Fibroblast of skin of abdomen (primary cell): ENCODE results near the gene TGM1.
"Not testable (repeated sequence)": the region's sequence is repeated elsewhere in the genome, so short reads cannot be mapped to it uniquely, and the experiment has no call there.

Source experiments
- DNase-seq: peaks from one replicate; pipeline ENCODE4 v3.0.0-alpha.2; 2013

Gene TGM1

DNA sequence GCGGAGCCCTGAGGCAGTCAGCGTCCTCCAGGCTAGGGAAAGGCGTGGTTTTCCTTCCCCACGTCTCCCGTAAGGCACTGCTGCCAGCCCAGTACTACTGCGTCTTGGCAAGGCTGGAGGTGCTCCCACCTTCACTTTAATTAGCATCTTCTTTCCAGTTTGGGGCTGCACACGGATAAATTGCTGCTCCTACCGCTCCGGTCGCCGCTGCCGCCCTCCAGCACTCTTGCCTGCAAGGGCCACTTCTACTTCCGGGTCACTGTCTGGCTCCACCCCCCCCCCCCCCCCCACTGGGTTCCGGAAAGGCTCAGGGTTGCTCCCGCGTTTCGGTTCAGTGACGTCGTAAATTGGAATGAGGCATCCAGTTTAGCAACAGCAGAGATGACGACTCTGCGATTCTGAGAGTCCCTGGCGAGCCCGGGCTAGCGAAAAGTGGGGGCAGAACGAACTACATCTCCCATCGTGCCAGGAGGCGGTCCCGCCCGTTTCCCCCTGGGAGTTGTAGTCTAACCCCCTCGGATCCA is 30.8 kb downstream of the TGM1 start, which contains the start of gene NEDD8:
TSS of gene NEDD8 (minus strand) at position 247 of the 524 bp plus-strand sequence. CDS start at position 147, 100 bp downstream.
- peak; percentile 98 for DNase-seq

DNA sequence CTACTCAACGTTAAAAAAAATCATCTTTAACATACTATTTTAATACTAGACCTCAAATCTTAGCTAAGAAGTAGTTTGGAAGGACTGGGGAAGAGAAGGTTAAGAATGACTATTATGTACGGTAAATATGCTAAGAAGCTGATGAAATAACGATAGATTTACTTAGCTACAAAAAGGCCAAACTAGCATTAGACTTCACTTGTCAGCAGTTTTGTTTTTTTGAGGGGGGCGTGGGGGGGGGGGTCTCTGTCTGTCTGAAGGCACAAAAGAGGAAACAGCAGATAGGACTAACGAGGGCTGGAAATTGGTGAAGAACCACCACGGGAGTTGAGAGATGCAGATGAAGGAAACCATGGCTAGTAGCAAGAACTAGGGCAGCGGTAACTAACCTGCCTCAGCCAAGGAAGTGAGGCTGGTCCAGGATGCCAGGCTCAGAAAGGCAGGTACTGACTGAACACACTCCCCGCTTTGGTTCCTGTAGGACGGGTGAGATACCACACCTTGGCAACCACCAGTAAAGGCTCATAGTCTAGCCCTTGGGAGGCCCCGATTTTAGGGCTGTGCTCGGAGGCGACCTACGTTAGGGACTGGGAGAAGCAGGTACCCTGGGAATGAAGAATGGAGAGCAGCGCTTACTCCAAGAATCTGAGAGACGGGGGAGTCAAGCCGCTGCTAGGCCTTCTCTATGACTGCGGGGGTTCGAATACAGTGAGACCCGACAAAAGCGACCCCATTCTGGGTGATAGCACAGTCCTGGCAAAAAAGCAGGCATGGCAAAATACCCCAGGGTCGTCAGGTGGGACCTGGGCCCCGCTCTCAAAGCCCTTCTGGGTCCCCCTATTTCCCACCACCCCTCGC is 31.5 kb downstream of the TGM1 start:
- no peak for DNase-seq

DNA sequence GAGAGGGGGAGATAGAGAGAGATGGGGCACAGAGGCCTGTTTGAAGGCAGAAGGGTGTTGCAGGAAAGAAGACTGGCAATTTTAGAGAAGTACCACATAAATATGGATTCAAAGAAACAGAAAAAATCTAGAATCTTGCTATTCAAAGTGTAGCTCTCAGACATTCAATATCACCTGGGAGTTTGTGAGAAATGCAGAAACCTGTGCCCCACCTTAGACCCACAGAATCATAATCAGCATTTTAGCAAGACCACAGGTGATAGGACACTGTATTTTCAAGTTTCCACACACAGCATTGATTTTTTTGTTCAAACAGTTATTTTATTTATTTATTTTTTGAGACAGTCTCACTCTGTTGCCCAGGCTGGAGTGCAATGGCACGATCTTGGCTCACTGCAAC is 34.1 kb downstream of the TGM1 start:
- no peak for DNase-seq

DNA sequence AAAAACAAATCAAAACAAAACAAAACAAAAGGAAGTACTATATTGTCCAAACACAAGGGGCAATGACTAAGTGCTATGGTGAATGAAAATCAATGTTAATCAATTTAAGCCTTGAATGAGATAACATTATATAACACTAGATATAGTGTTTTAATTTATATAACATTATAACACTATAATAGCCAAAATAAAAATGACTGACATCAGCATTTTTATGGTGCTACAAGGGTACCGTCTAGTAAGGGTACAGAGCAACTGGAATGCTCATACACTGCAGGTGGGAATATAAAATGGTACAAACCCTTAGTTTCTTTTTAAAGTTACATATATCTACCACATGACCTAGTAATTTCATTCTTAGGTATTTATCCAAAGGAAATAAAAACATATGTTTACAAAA is 36.5 kb downstream of the TGM1 start:
- DNase-seq: no peak

DNA sequence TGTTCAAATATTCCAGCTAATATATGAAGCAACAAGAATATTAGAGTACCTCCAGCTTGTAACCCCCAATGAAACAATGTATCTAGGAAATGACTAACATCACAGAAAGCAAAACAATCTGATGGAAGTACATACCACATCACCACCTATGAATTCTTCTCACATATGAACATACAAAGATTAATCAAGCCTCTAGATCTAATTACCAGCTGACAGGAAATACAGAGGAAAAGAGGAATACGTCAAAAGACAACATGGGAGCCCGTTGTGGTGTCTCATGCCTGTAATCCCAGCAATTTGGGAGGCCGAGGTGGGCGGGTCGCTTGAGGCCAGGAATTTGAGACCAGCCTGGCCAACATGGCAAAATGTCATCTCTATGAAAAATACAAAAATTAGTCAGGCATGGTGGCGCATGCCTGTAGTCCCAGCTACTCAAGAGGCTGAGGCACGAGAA is 38.3 kb downstream of the TGM1 start:
- DNase-seq: peak; percentile 93

DNA sequence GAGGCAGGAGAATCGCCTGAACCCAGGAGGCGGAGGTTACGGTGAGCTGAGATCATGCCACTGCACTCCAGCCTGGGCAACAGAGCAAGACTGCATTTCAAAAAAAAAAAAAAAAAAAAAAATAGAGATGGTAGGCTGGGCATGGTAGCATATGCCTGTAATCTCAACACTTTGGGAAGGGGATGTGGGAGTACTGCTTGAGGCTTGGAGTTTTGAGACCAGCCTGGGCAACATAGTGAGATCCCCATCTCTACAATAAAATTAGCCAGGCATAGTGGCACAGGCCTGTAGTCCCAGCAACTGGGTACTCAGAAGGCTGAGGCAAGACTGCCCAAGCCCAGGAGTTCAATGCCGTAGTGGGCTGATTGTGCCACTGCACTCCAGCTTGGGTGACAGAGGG is 40.0 kb downstream of the TGM1 start:
- DNase-seq: not testable (repeated sequence)

DNA sequence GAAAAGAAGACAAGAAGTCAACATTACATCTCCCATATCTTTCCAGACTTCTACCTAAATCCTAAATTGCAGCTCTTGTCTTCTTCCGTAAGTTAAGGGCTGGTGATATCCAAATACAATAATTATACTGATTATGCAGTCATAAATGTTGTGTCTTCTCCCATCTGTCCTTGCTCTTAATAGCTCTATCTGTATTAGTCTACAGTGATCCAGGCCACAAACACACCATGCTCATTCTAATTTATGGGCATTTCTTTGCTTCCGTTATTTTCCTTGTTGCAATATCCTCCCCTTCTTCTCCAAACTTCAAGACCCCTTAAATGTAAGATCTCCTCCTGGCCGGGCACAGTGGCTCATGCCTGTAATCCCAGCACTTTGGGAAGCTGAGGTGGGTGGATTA is 43.5 kb downstream of the TGM1 start:
- DNase-seq: no peak

DNA sequence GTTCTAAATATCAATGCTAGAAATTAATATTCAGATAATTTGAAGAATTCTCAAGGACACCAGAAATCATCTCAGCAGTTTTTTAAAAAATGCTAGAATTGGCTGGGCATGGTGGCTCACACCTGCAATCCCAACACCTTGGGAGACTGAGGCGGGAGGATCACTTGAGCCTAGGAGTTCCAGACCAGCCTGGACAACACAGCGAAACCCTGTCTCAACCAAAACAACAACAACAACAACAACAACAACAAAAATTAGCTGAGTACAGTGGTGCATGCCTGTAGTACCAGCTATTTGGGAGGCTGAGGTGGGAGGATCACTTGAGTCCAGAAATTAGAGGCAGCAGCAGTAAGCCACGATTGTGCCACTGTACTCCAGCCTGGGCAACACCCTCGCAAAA is 43.9 kb downstream of the TGM1 start:
- DNase-seq: no peak

DNA sequence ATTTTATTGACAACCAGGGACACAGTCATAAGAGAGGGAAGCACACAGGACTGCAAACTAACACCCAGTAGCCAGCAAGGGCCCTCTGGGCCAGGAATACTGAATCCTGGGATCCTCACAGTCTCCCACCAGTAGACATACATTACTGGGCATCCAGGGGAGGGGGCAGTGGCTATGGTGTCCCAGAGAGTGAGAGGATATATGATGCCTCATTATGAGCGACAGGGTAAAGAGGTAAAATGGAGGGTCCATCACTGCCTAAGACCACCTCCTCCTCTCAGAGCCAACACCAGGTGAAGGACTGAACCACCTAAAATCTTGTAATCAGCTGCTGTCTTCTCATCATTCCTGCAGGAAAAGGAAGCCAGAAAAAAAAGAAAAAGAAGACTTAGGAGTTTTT is 46.1 kb downstream of the TGM1 start:
- not testable (repeated sequence) for DNase-seq

DNA sequence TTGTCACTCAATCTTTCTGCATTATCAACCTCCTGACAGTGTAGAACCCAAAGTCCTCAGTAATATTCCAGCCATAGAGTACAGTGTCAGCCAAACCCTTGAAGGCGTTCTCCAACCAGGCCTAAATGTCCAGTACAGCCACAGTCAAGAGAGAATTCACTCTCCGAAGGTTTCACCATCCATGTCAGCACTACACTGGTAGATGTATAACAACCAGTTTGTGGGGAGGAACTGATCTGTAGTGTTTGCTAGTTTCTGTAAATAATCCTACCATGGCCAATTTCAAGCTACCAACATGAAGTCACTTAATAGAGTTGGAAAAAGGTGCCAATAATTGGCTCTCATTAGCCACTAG is 46.7 kb downstream of the TGM1 start:
- DNase-seq: no peak

DNA sequence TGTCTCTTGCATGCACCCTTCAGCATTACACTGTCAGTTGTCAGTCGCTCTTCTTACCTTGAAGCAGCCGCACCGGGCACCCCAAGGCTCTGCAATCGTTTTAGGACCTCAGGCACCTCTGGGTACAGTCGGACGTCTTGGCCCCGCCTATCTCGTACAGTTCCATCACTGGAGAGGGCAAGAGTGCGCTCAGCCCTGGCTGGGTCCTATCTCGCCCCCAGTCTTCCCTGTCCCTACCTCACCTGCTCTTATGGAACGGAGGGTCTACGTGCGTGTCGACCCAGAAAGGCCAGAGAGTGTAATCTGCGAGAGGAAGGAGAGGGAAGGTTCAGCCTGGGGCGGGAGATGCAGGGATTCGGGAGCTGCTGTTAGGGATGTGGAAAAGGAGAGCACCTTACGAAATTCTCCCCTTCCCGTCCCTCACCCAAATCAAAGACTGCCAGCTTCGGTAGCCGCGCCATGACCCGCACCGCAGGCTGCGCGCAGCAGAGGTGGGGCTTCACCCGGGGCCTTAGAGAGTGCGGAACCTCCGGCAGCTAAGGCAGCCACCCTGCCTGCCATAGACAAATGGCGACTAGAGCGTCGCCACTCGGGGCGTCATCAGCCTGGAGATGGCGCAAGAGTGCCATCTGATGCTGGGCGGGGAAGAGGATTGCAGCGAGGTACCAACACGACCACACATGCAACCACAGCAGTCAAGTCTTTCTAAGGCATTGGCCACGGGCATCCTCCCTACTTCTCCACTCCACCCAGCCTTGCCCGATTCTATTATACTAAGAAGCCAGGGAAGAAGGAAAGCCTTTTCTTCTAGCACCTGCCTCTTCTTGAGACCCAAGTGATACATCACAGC is 47.3 kb downstream of the TGM1 start, which contains the start of gene MDP1:
TSS of gene MDP1 (minus strand) at position 572 of the 850 bp plus-strand sequence. CDS start at position 461, 111 bp downstream.
- peak; percentile 84 for DNase-seq

DNA sequence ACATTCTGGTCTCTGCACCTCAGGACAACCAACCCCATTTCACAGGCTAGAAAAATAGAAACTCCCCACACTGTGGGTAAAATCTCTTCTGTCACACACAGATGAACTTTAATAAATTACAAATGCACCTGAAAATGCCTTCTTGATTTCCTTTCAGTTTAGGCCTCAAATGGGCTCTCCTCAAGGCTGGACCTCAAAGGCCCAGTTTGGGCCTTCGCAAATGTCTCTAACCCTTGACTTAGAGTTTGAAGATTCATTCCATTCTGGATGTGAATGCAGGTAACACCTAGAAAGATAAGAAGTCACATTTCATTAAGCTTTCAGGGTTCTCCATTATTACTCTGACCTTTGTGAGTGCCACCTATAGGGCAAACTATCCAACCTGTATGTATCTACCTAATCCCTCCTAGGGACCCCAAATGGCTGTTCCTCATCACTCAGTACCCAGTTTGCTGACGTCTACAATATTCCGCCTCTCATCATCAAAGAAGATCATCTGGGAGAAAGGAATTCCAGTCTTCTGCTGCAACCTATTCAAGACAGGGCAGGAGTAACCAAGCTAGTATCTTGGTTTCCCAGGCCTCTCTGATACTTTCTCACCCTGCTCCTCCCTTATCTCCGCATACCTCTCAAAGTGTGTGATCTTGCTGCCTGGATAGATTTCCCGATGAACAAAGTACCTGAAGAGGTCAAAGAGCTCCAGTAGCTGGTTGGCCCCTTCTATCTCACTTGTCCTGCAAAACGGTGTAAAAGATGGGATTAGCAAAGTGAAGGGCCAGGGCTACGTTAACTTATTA is 48.9 kb downstream of the TGM1 start:
- no peak for DNase-seq

DNA sequence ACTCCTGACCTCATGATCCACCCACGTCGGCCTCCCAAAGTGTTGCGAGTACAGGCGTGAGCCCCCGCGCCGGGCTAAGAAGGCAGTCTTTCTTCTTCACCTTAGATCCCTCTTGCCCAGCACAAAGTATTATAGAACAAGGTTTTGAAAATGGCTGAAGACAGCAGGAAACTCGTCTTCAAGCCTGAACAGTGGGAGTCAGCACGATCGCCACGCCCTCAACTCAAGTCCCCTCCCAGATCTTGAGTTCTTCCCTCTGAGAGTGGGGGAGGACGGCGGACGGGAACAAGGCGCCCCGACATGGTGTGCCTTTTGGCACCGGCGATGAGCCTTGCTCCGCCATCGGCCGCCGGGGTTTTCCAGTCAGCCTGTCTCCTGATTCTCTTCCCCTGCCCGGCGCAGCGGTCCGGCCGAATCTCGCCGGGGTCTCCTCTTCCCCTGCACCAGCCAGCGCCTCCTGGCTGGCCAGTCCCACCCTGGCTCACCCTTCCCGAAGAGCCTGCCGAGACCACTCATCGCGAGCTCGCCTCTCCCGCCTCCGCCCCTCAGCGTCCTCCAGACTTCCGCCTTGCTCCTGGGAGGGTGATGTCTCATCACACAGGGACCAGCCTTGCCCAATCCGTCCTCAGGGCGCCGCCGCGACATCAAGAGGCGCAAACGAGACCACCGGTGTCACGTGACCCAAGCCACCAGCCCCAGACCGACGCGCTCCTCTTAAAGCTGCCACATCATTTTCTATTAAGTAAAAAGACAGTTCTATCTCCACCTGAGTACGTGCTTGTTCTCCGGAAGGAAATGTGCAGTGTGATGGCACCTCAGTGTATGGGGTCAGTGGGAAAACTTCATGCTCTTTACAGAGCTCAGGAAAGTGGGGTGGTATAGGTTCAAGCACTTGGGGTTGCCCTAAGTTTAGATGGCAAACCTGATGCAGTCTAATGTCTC is 49.8 kb downstream of the TGM1 start, which contains the start of gene CHMP4A:
TSS of gene CHMP4A (minus strand) at position 565 of the 942 bp plus-strand sequence. CDS start at position 516, 49 bp downstream.
- DNase-seq: peak; percentile 99

DNA sequence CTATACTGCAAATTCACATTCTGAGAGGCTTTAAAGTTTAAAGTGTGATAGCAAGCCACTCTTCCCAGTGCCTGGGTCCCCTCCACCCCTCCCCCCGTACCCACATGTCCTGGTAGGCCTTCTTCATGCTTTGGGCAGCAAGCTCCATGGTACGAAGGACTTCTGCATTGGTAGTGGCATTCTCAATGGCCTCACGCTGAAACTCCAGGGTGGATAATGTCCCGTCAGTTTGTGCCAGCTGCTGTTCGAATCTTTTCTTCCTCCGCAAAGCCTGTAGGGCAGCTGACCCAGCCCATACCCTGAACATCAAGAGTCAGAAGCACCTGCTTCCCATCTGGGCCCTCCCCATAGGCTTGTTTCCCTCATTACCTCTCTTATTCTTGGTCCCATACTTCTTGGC is 51.7 kb downstream of the TGM1 start:
- no peak for DNase-seq

DNA sequence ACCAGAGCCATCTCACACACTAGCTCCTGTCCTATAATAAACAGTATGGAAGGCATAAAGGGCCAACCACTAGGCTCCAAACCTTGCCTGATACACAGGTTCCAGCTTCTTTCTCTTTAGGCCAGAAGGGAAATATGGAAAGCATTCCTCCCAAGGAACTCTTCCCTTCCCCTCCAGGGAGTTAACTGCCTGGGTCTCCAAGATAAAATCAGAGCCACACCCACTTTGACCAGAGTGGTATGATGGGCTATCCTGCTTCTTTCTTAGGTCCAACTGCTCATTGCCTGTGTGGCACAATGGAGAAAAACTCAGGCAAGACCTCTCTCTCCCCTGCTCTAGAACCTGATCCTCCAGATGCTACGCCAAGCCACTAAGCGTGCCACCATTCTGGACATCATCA is 55.4 kb downstream of the TGM1 start:
- DNase-seq: no peak

DNA sequence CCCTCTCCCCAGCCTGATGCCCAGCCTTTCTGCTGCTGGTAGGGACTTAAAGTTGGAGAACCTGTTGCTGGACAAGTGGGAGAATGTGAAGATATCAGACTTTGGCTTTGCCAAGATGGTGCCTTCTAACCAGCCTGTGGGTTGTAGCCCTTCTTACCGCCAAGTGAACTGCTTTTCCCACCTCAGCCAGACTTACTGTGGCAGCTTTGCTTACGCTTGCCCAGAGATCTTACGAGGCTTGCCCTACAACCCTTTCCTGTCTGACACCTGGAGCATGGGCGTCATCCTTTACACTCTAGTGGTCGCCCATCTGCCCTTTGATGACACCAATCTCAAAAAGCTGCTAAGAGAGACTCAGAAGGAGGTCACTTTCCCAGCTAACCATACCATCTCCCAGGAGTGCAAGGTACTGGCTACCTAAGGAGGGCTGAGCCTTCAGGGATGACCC is 55.8 kb downstream of the TGM1 start:
- no peak for DNase-seq

DNA sequence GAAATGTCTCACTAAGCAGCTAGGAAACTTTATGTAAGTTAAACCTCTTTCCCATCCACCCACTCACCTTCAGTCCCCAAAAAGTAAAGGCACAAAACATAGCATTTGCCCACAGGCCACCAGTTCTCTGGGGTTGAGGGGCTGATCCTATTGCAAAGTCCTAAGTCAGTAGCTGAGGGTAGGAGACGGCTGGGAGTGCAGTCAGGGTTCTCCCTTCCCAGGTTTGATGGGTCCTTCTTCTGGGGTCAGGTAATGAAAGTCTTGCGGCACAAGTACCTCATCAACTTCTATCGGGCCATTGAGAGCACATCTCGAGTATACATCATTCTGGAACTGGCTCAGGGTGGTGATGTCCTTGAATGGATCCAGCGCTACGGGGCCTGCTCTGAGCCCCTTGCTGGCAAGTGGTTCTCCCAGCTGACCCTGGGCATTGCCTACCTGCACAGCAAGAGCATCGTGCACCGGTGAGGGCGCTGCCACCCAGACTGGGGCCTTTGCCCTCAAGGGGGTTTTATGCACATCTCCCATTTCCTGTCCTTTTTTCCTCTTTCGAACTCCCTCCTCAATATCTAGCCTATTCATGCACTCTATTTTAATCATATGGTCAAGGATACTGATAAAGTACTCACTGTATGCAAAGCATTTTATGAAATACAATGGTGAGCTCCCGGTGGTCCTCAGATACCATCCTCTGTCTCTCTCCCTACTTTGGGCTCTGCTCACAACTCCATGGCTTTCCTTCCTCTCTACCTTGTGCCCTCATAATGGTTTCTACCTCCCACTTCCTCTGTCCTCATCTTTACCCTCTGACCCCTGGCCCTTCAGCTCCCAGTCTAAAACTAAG is 56.5 kb downstream of the TGM1 start:
- DNase-seq: no peak

DNA sequence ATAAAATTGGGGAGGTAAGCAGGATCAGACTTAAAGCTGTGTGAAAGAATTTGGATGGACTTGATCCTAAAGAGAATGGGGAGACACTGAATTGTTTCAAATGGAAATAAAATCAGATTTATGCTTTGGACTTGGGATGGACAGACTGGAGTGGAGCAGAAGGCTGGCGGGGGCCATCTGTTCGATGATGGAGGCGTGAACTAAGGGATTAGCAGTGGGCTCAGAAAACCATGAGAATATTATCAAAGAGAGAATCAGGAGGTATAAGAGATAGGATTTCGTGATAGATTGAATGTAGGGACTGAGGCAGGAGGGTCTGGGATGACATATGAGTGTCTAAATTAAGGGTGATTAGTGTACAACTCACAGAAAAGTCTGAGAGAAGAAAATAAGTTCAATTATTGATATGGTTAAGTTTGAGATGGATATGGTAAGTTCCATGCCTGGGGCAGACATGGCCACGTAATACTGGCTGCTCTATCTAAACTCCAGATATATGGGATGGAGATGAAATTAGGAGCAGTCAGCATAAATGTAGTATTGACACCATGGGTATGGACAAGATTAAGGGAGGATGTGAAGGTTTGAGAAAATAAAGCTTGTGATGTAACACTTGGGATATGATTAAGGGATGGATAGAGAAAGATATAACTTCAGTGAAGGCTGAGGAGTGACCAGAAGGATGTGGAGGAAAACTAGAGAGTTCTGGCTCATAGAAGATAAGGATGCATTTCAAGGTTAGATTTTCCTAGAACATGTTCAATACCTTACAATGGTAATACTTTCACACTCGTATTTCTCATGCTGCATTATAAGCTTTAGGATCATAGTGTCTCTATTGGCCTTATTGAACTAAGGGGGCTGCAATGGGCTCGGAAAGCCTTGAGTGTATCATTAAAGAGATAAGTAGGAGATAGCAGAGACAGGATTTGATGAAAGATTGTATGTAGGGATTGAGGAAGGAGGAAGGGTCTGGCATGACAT is 58.5 kb downstream of the TGM1 start:
- no peak for DNase-seq
